Endothelial cell of umbilical vein (primary cell): Measurements from ENCODE around the gene OR1I1. TPM values are rescaled to one million over a fixed set of nuclear protein-coding genes. Genes with fewer than 3 reads are reported as not detected.

Experiments
- BruUV-seq: library from RNA; stranded (reverse); fragments of 400-500 nt; replicated peaks from 2 replicates; lab custom pipeline; 2021; lab: Mats Ljungman, UMichigan
- CTCF ChIA-PET: fragments of 300-600, 350-600 bp; sonication (Branson Sonifier 250); formaldehyde crosslinking; loops from one replicate; lab custom pipeline; 2021; ENCODE audit warnings: antibody characterized with exemption, inconsistent platforms; lab: Charles Lee
- POLR2A ChIA-PET: fragments of 300-600, 350-600 bp; sonication (Branson Sonifier 250); formaldehyde crosslinking; loops from one replicate; lab custom pipeline; 2021; ENCODE audit warnings: antibody characterized with exemption, inconsistent platforms; lab: Charles Lee
- DNase-seq: peaks from one replicate; pipeline ENCODE4 v3.0.0-alpha.2; 2011; ENCODE audit warnings: low read depth, low spot score
- FAIRE-seq: peaks from 2 replicates; lab custom pipeline; 2011; peaks lifted over from hg19 to GRCh38; lab: Jason Lieb, UNC
- H2AFZ ChIP-seq: 2 replicates; pipeline ENCODE4 v1.6.0; 2012; ENCODE audit warnings: low read depth, low read length, control low read depth, inconsistent platforms
- H3K27ac ChIP-seq: 2 replicates; pipeline ENCODE4 v1.5.1; 2011; ENCODE audit warnings: low read depth, mild to moderate bottlenecking, control low read depth, low read length, moderate library complexity; ENCODE audit not compliant: insufficient read depth
- H3K27me3 ChIP-seq, 2 experiments: 2 replicates each; pipeline versions ENCODE4 v1.6.0 to v1.6.1; 2011; ENCODE audit warnings: low read length in 2 of 2, mixed read lengths in 1 of 2; ENCODE audit not compliant: control insufficient read depth in 2 of 2, insufficient read depth in 2 of 2
- H3K36me3 ChIP-seq, 2 experiments: 2 replicates in 1 of 2; 3 replicates in 1 of 2; pipeline ENCODE4 v1.5.1; 2011; ENCODE audit warnings: low read length in 2 of 2, mild to moderate bottlenecking in 1 of 2, moderate library complexity in 1 of 2; ENCODE audit not compliant: control insufficient read depth in 2 of 2, insufficient read depth in 2 of 2; ENCODE audit errors: extremely low read depth in 1 of 2
- H3K4me1 ChIP-seq: 3 replicates; pipeline ENCODE4 v1.5.1; 2011; ENCODE audit warnings: mild to moderate bottlenecking, low read length; ENCODE audit not compliant: control insufficient read depth, insufficient read depth; ENCODE audit errors: extremely low read depth
- H3K4me2 ChIP-seq: 2 replicates; pipeline ENCODE4 v1.6.1; 2011; ENCODE audit warnings: low read length, control low read depth, mixed read lengths; ENCODE audit not compliant: insufficient read depth
- H3K4me3 ChIP-seq, 3 experiments: fragments of 200-600 bp in 1 of 3; sonication (generic), shearing (Covaris generic) in 1 of 3; replicated peaks in 1 of 3; 2 replicates each; pipeline ENCODE4 v1.5.1; 2011 to 2016; ENCODE audit warnings: control low read depth in 3 of 3, low read length in 3 of 3, mild to moderate bottlenecking in 2 of 3, inconsistent platforms in 1 of 3, low read depth in 1 of 3, moderate library complexity in 1 of 3; ENCODE audit not compliant: insufficient read depth in 1 of 3
- H3K79me2 ChIP-seq: 2 replicates; pipeline ENCODE4 v1.6.0; 2012; ENCODE audit warnings: low read length, inconsistent platforms; ENCODE audit not compliant: control insufficient read depth, insufficient read depth
- H3K9ac ChIP-seq: replicated peaks from 2 replicates; pipeline ENCODE3; 2011; ENCODE audit warnings: low read length, control low read depth; ENCODE audit not compliant: insufficient read depth; ENCODE audit errors: extremely low read depth
- H3K9me1 ChIP-seq: replicated peaks from 3 replicates; pipeline ENCODE4 v1.6.0; 2011; ENCODE audit warnings: mild to moderate bottlenecking, low read length; ENCODE audit not compliant: control insufficient read depth, insufficient read depth; ENCODE audit errors: extremely low read depth
- H3K9me3 ChIP-seq: replicated peaks from 2 replicates; pipeline ENCODE4 v1.5.1; 2012; ENCODE audit warnings: low read length, inconsistent platforms; ENCODE audit not compliant: control insufficient read depth, insufficient read depth
- H4K20me1 ChIP-seq: replicated peaks from 2 replicates; pipeline ENCODE3; 2011; ENCODE audit warnings: mild to moderate bottlenecking, low read length; ENCODE audit not compliant: control insufficient read depth, insufficient read depth; ENCODE audit errors: extremely low read depth
- EZH2 ChIP-seq: IDR thresholded peaks from 2 replicates; pipeline ENCODE4 v1.6.1; 2012; ENCODE audit warnings: borderline replicate concordance, low read depth, mild to moderate bottlenecking, moderate library complexity, low read length, inconsistent platforms; ENCODE audit not compliant: severe bottlenecking
- FOS ChIP-seq: IDR thresholded peaks from 2 replicates; pipeline ENCODE4 v1.6.1; 2011; ENCODE audit warnings: mild to moderate bottlenecking, low read length, moderate library complexity, borderline replicate concordance; ENCODE audit not compliant: insufficient read depth
- GATA2 ChIP-seq: IDR thresholded peaks from 2 replicates; pipeline ENCODE4 v1.7.0; 2011; ENCODE audit warnings: low read depth, mild to moderate bottlenecking, moderate library complexity, mixed read lengths, low read length; ENCODE audit not compliant: insufficient read length, insufficient read depth
- JUN ChIP-seq: IDR thresholded peaks from 2 replicates; pipeline ENCODE4 v1.6.1; 2011; ENCODE audit warnings: borderline replicate concordance, low read depth; ENCODE audit not compliant: insufficient read length, insufficient read depth
- MYC ChIP-seq: IDR thresholded peaks from one replicate; pipeline ENCODE4 v1.6.1; 2011; ENCODE audit warnings: mild to moderate bottlenecking, low read depth, low read length
- POLR2A ChIP-seq: IDR thresholded peaks from 2 replicates; pipeline ENCODE4 v1.6.1; 2012; ENCODE audit warnings: low read depth, mild to moderate bottlenecking, control low read depth, low read length
- POLR2AphosphoS5 ChIP-seq: IDR thresholded peaks from 2 replicates; pipeline ENCODE4 v1.6.1; 2012; ENCODE audit warnings: low read depth, mild to moderate bottlenecking, control low read depth, low read length, moderate library complexity; ENCODE audit not compliant: insufficient read depth
- dilution Hi-C: fragments of 300-500 bp; cut with MboI; formaldehyde crosslinking; loops from one replicate; pipeline ENCODE4 v1.15.0; 2019; ENCODE audit warnings: low sequenced_read_pairs; ENCODE audit not compliant: extremely low pct_ligation_motif_present
- intact Hi-C: fragments of 100-400 bp; cut with micrococcal nuclease; formaldehyde crosslinking; loops from one replicate; pipeline ENCODE4 v1.10.0; 2022
- polyA plus RNA-seq, 4 experiments: library from polyadenylated mRNA; depleted of rRNA in 3 of 4; stranded (reverse) in 3 of 4; unstranded in 1 of 4; fragments of >200 nt; gene quantifications; 2 replicates each; pipeline versions ENCODE4 v1.2.1 to v1.2.3, GENCODE V29; 2011 to 2012; ENCODE audit warnings: missing spikeins in 1 of 4
- total RNA-seq: library from RNA; stranded (reverse); gene quantifications from 2 replicates; pipeline ENCODE4 v1.2.3, GENCODE V29; 2021
- TF ChIP-seq, protein P1 (sequence below): IDR thresholded peaks from 2 replicates; pipeline ENCODE4 v1.6.1; 2011; ENCODE audit not compliant: insufficient read depth, insufficient read length
- TF ChIP-seq, protein P2 (sequence below), 2 donors: IDR thresholded peaks; 1 replicate in 1 of 2; 2 replicates in 1 of 2; pipeline ENCODE4 v1.5.1; 2011; ENCODE audit warnings: low read length in 2 of 2, mild to moderate bottlenecking in 2 of 2, moderate library complexity in 2 of 2, control low read depth in 1 of 2, inconsistent platforms in 1 of 2, low read depth in 1 of 2; ENCODE audit not compliant: insufficient read depth in 1 of 2; ENCODE audit errors: extremely low read depth in 1 of 2

OR1I1 gene
- total and polyA plus RNA-seq, 2 donors (not counting 3 experiments of a cell fraction or from before 2014, with no cell fraction given) = not detected

DNA sequence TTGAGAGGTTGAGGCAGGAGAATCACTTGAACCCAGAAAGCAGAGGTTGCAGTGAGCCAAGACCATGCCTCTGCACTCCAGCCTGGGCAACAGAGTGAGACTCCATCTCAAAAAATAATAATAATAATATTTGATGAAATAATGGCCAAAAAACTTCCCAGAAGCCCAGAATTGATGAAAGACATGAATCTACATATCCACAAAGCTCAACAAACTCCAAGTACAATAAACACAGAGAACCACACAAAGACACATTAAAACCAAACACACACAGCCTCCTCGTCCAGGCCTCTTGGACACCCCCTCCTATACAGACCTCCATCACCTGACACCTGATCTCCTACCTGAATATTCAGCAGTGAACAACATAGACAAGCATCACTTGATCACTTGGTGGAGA lies 22.0 kb downstream of the OR1I1 start:
- CTCF ChIA-PET = interaction anchor here (2.0 kb wide), 1 partner anchor 12 kb away, joined by 8 read pairs; no protein-coding TSS in a partner anchor

More for the DNA sequence above, 22.0 kb downstream of the OR1I1 start:
- intact Hi-C loops = loop anchor here (10.0 kb wide), 2 partner anchors 151 to 1081 kb away; partner anchors contain the start of gene FAM32A
- no peaks in the 10 kb centered on the region for H3K36me3 ChIP-seq
- H3K4me2 ChIP-seq = no peak overlapping the region
- dilution Hi-C loops = no loop called here
- H3K9me3 ChIP-seq = no peaks in the 10 kb centered on the region
- no peaks in the 10 kb centered on the region for H3K27me3 ChIP-seq
- DNase-seq = no peak
- no peak overlapping the region for H3K9ac ChIP-seq
- no TSS peak for BruUV-seq
- H3K9me1 ChIP-seq = no peaks in the 10 kb centered on the region
- peaks cover 10% of the 10 kb centered on the region for H3K4me1 ChIP-seq
- no peak for TF ChIP-seq POLR2AphosphoS5
- TF ChIP-seq JUN = no peak
- no peak for TF ChIP-seq GATA2
- no peak for TF ChIP-seq EZH2
- TF ChIP-seq, protein P1, sequence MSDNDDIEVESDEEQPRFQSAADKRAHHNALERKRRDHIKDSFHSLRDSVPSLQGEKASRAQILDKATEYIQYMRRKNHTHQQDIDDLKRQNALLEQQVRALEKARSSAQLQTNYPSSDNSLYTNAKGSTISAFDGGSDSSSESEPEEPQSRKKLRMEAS = no peak
- TF ChIP-seq POLR2A = no peak
- TF ChIP-seq, protein P2, sequence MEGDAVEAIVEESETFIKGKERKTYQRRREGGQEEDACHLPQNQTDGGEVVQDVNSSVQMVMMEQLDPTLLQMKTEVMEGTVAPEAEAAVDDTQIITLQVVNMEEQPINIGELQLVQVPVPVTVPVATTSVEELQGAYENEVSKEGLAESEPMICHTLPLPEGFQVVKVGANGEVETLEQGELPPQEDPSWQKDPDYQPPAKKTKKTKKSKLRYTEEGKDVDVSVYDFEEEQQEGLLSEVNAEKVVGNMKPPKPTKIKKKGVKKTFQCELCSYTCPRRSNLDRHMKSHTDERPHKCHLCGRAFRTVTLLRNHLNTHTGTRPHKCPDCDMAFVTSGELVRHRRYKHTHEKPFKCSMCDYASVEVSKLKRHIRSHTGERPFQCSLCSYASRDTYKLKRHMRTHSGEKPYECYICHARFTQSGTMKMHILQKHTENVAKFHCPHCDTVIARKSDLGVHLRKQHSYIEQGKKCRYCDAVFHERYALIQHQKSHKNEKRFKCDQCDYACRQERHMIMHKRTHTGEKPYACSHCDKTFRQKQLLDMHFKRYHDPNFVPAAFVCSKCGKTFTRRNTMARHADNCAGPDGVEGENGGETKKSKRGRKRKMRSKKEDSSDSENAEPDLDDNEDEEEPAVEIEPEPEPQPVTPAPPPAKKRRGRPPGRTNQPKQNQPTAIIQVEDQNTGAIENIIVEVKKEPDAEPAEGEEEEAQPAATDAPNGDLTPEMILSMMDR (IDR thresholded peaks at IDR 0.05; ENCODE audit: extremely low read depth in 1 of 2, insufficient read depth in 1 of 2, low read depth in 1 of 2, low read length in 2 of 2) = no peak
- no peak for TF ChIP-seq FOS
- TF ChIP-seq MYC = no peak
- no peak overlapping the region for H2AFZ ChIP-seq
- FAIRE-seq = no peak
- peaks cover 15% of the 10 kb centered on the region for H3K79me2 ChIP-seq
- H3K27ac ChIP-seq = no peak overlapping the region
- POLR2A ChIA-PET = no interaction called here
- no peaks in the 10 kb centered on the region for H4K20me1 ChIP-seq
- H3K4me3 ChIP-seq = no peak overlapping the region
